ENCODE data around the gene MEIOB. TPM values are rescaled to one million over a fixed set of nuclear protein-coding genes. Genes with fewer than 3 reads are reported as not detected.

Gene MEIOB
- total RNA-seq, 2 experiments from 2014 or later, result not detected

DNA sequence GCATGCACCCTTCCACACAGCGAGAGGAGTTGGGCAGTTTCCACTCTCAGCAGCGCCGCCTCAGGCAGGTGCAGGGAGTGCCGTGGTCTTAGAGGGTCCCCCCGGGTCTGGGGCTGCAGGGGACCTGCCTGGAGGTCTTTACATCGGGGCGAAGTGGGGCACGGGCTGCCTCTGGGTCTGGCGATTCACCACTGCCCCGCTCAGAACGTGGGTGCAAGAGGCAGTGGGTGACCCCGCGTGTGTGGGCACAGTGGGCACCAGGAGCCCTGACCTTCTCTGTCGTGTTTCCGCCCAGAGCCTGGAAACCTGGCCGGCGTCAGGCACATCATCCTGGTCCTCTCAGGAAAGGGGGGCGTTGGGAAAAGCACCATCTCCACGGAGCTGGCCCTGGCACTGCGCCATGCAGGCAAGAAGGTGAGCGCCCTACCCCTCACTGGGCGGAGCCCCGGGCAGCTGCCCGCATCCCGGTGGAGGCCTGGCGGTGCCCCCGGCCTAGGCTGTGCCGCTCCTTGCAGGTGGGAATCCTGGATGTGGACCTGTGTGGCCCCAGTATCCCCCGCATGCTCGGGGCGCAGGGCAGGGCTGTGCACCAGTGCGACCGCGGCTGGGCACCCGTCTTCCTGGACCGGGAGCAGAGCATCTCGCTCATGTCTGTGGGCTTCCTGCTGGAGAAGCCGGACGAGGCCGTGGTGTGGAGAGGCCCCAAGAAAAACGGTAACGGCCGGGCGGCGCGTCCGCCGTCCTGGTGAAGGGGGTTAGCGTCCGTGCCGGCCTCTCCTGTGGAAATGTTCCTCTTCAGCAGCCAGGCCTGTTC lies 85.5 kb downstream of the MEIOB start:
- Histone ChIP-seq H3K4me1 (ENCODE audit: insufficient read depth, low read length) (peaks cover 39% of the 10 kb centered on the region), H3K27me3 (ENCODE audit: control insufficient read depth in 1 of 2, insufficient read depth in 2 of 2, low read length in 2 of 2) (no peaks in the 10 kb centered on the region), H3K36me3 (ENCODE audit: insufficient read depth, low read length) (peaks cover 38% of the 10 kb centered on the region), H3K9me3 (ENCODE audit: control insufficient read depth in 1 of 2, insufficient read depth in 1 of 2, low read length in 2 of 2) (peaks cover 0 to 6% of the 10 kb centered on the region in 2 experiments), H3K27ac (ENCODE audit: low read depth in 1 of 2, low read length in 2 of 2) (no peak overlapping the region), H3K4me3 (ENCODE audit: low read length) (no peak overlapping the region)
- intact Hi-C loops (cut with DNase I, micrococcal nuclease), result loop anchor here in 1 of 2 experiments (10.0 kb wide), 2 partner anchors 482 to 1382 kb away; partner anchors contain the start of genes DECR2 and UBE2I
- Mint-ChIP-seq H3K27ac (no peak overlapping the region), H3K9me3 (no peaks in the 10 kb centered on the region), H3K4me1 (ENCODE audit: low read depth) (peaks cover 22% of the 10 kb centered on the region), H3K27me3 (no peaks in the 10 kb centered on the region), H3K4me3 (no peak overlapping the region), H3K36me3 (ENCODE audit: low read depth) (peaks cover 25% of the 10 kb centered on the region)
- no peak for ATAC-seq (ENCODE audit: poor library complexity)
- ChIA-PET CTCF (no interaction called here), POLR2A (no interaction called here)
- TF ChIP-seq, protein P1, sequence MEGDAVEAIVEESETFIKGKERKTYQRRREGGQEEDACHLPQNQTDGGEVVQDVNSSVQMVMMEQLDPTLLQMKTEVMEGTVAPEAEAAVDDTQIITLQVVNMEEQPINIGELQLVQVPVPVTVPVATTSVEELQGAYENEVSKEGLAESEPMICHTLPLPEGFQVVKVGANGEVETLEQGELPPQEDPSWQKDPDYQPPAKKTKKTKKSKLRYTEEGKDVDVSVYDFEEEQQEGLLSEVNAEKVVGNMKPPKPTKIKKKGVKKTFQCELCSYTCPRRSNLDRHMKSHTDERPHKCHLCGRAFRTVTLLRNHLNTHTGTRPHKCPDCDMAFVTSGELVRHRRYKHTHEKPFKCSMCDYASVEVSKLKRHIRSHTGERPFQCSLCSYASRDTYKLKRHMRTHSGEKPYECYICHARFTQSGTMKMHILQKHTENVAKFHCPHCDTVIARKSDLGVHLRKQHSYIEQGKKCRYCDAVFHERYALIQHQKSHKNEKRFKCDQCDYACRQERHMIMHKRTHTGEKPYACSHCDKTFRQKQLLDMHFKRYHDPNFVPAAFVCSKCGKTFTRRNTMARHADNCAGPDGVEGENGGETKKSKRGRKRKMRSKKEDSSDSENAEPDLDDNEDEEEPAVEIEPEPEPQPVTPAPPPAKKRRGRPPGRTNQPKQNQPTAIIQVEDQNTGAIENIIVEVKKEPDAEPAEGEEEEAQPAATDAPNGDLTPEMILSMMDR (IDR thresholded peaks at IDR 0.05), result no peak
- DNase-seq, result peak in 2 of 14 experiments; percentile 5 to 33

DNA sequence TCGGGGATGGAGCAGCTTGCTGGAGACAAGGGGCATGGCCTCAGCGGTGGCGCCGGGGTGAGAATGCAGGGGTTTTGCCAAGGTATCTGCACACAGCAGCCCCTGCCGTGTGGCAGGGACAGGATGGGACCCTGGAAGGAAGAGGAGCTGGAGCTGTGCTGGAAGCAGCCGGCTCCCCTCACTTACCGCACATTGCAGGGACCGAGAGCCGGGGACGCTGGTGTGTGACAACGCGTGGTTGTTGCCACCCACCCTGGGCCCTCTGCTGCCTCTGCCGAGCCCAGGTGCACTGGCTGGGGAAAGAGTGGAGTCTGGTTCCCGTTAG lies 86.2 kb downstream of the MEIOB start:
- POLR2A ChIA-PET, result no interaction called here

DNA sequence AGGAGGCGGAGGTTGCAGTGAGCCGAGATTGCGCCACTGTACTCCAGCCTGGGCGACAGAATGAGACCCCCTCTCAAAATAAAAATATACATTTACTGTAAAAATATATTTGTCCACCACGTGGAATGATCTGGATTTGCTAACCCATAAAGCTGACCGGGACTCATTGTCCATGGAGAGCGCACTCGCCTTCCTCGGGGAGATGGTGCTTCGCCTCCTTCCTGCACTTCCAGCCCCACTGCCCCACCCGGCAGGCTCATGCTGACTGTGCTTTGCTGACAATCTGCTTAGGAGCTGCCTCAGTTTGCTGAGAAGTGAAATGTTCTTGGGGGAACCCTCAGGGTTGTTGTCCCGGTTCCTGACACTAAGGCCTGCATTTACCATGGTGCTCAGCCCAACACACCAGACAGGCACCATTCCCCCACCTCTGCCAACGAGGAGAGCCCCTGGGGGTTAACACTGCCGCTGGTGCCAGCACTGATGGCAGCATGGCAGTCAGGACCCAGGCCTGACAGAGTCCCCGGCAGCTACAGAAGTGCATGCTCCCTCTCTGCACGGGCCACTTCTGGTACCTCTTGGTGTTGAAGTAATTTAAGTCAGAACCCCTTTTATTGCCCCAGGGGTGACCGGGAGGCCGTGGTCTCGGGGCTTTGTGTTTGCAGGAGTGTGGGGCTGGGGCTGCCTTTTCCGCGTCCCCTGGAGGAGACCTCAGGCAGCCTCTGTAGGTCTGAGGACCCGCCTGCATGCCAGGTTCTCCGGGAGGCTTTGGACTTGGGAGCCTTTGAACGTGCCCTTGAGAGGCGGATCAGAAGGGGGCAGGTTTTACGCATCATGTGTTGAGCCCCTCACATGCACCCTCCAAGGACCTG lies 86.8 kb downstream of the MEIOB start:
- peaks cover 33% of the 10 kb centered on the region for H3K36me3 ChIP-seq (ENCODE audit: insufficient read depth, low read length)
- peak in 2 of 14 experiments; percentile 5 to 25 for DNase-seq
- H3K9me3 ChIP-seq (ENCODE audit: control insufficient read depth in 1 of 2, insufficient read depth in 1 of 2, low read length in 2 of 2), result peaks cover 0 to 6% of the 10 kb centered on the region in 2 experiments
- H3K27me3 Mint-ChIP-seq, result no peaks in the 10 kb centered on the region
- TF ChIP-seq, protein P1 (IDR thresholded peaks at IDR 0.05), result no peak
- no peaks in the 10 kb centered on the region for H3K27me3 ChIP-seq (ENCODE audit: control insufficient read depth in 1 of 2, insufficient read depth in 2 of 2, low read length in 2 of 2)
- H3K4me1 ChIP-seq (ENCODE audit: insufficient read depth, low read length), result peaks cover 50% of the 10 kb centered on the region
- peaks cover 26% of the 10 kb centered on the region for H3K4me1 Mint-ChIP-seq (ENCODE audit: low read depth)
- ChIA-PET CTCF (no interaction called here), POLR2A (no interaction called here)
- ATAC-seq (ENCODE audit: poor library complexity), result no peak
- H3K4me3 Mint-ChIP-seq, result peak overlapping the region; percentile 81
- no peak overlapping the region for H3K4me3 ChIP-seq (ENCODE audit: low read length)
- intact Hi-C loops (cut with DNase I, micrococcal nuclease), result loop anchor here (5.0 to 10.0 kb wide), 3 partner anchors 157 to 1380 kb away; partner anchors contain the start of genes DECR2 (in 1 of the 2), MSRB1 (in 1 of the 2) and UBE2I (in 1 of the 2)
- H3K36me3 Mint-ChIP-seq (ENCODE audit: low read depth), result peaks cover 29% of the 10 kb centered on the region
- H3K27ac Mint-ChIP-seq, result peak overlapping the region; percentile 61
- H3K27ac ChIP-seq (ENCODE audit: low read depth in 1 of 2, low read length in 2 of 2), result no peak overlapping the region
- no peaks in the 10 kb centered on the region for H3K9me3 Mint-ChIP-seq

More for the DNA sequence above, 86.2 kb downstream of the MEIOB start:
- ATAC-seq (ENCODE audit: poor library complexity), result no peak
- no peak overlapping the region for H3K27ac ChIP-seq (ENCODE audit: low read depth in 1 of 2, low read length in 2 of 2)
- H3K4me3 Mint-ChIP-seq, result peak overlapping the region; percentile 34
- TF ChIP-seq, protein P1 (IDR thresholded peaks at IDR 0.05), result no peak
- H3K9me3 Mint-ChIP-seq, result no peaks in the 10 kb centered on the region
- peaks cover 29% of the 10 kb centered on the region for H3K36me3 Mint-ChIP-seq (ENCODE audit: low read depth)
- no peak for DNase-seq
- no peaks in the 10 kb centered on the region for H3K27me3 ChIP-seq (ENCODE audit: control insufficient read depth in 1 of 2, insufficient read depth in 2 of 2, low read length in 2 of 2)
- peaks cover 34% of the 10 kb centered on the region for H3K36me3 ChIP-seq (ENCODE audit: insufficient read depth, low read length)
- no peak overlapping the region for H3K4me3 ChIP-seq (ENCODE audit: low read length)
- no peaks in the 10 kb centered on the region for H3K27me3 Mint-ChIP-seq
- H3K9me3 ChIP-seq (ENCODE audit: control insufficient read depth in 1 of 2, insufficient read depth in 1 of 2, low read length in 2 of 2), result peaks cover 0 to 6% of the 10 kb centered on the region in 2 experiments
- H3K4me1 Mint-ChIP-seq (ENCODE audit: low read depth), result peaks cover 26% of the 10 kb centered on the region
- H3K27ac Mint-ChIP-seq, result no peak overlapping the region
- peaks cover 45% of the 10 kb centered on the region for H3K4me1 ChIP-seq (ENCODE audit: insufficient read depth, low read length)
- intact Hi-C loops (cut with DNase I, micrococcal nuclease), result loop anchor here in 1 of 2 experiments (10.0 kb wide), 2 partner anchors 481 to 1381 kb away; partner anchors contain the start of genes DECR2 and UBE2I
- CTCF ChIA-PET, result no interaction called here

Other genes starting within 250 kb of the MEIOB start
- gene JPT2, start 193.9 kb downstream of the MEIOB start, total RNA-seq, result 1 to 10 TPM; 2.5 to 3.2 TPM
- gene MAPK8IP3, start 166.0 kb downstream of the MEIOB start, total RNA-seq, result 100 to 1,000 TPM; 290 to 297 TPM
- 10 to 100 TPM; 46.2 to 54.2 TPM for gene NME3, start 100.6 kb downstream of the MEIOB start, total RNA-seq
- gene EME2, start 99.4 kb downstream of the MEIOB start, total RNA-seq, result 10 to 100 TPM; 28.6 to 30.8 TPM
- 10 to 100 TPM; 25.5 to 26.9 TPM for gene MRPS34, start 99.0 kb downstream of the MEIOB start, total RNA-seq
- 10 to 100 TPM; 86.3 to 87.6 TPM for gene SPSB3, start 89.6 kb downstream of the MEIOB start, total RNA-seq
- gene NUBP2, start 89.2 kb downstream of the MEIOB start, total RNA-seq, result 10 to 100 TPM; 36.4 to 38.1 TPM
- gene IGFALS, start 78.5 kb downstream of the MEIOB start, total RNA-seq, result under 1 TPM; 0.67 to 0.80 TPM
- 10 to 100 TPM; 20.9 to 22.7 TPM for gene HAGH, start 45.3 kb downstream of the MEIOB start, total RNA-seq
- gene FAHD1, start 45.0 kb downstream of the MEIOB start, total RNA-seq, result 1 to 10 TPM; 4.1 to 4.5 TPM
- not detected for gene HS3ST6, start 46.3 kb upstream of the MEIOB start, total RNA-seq
- gene MSRB1, start 71.0 kb upstream of the MEIOB start, total RNA-seq, result 1 to 10 TPM; 2.3 to 2.4 TPM
- not detected for gene RPL3L, start 82.5 kb upstream of the MEIOB start, total RNA-seq
- gene NDUFB10, start 87.4 kb upstream of the MEIOB start, total RNA-seq, result 10 to 100 TPM; 40.7 to 41.1 TPM
- gene RPS2, start 92.7 kb upstream of the MEIOB start, total RNA-seq, result 1,000 to 10,000 TPM; 3,604 to 3,755 TPM
- gene RNF151, start 94.7 kb upstream of the MEIOB start, total RNA-seq, result not detected
- 10 to 100 TPM; 12.7 to 15.5 TPM for gene TBL3, start 99.9 kb upstream of the MEIOB start, total RNA-seq
- gene NOXO1, start 109.3 kb upstream of the MEIOB start, total RNA-seq, result under 1 TPM; 0.56 to 0.99 TPM
- gene GFER, start 112.0 kb upstream of the MEIOB start, total RNA-seq, result 10 to 100 TPM; 14.5 TPM
- 1 to 10 TPM; 3.8 to 3.9 TPM for gene SYNGR3, start 117.8 kb upstream of the MEIOB start, total RNA-seq
- gene ZNF598, start 137.7 kb upstream of the MEIOB start, total RNA-seq, result 10 to 100 TPM; 39.7 to 43.6 TPM
- under 1 TPM in 1 of 2 experiments, not detected in 1; 0.80 TPM for gene NPW, start 147.6 kb upstream of the MEIOB start, total RNA-seq
- gene NHERF2, start 154.7 kb upstream of the MEIOB start, total RNA-seq, result 1 to 10 TPM; 1.9 to 2.0 TPM
- 1 to 10 TPM; 2.7 to 2.9 TPM for gene NTHL1, start 175.7 kb upstream of the MEIOB start, total RNA-seq
- gene TSC2, start 175.8 kb upstream of the MEIOB start, total RNA-seq, result 10 to 100 TPM; 83.0 to 85.0 TPM

Data from CD4-positive, alpha-beta T cell (primary cell).